Measurements from ENCODE around the gene COPS4. TPM values are rescaled to one million over a fixed set of nuclear protein-coding genes. Genes with fewer than 3 reads are reported as not detected.
"Not testable (repeated sequence)": the region's sequence is repeated elsewhere in the genome, so short reads cannot be mapped to it uniquely, and the experiment has no call there.

The COPS4 gene
- total RNA-seq, 1 experiment from 2014 or later, result 36.6 TPM

DNA sequence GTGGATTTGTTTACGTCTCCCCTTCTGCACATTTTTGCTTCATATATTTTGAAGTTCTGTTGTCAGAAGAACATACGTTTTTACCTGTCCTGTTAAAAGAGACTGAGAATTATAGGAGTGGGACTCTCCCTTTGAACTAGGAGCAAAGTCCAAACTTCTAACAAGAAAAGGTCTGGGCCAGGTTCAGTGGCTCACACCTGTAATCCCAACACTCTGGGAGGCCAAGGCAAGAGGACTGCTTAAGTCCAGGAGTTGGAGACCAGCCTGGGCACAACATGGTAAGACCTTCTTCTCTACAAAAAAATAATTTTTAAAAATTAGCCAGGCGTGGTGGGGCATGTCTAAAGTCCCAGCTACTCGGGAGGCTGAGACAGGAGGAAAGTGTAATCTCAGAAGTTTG, 40.1 kb upstream of the COPS4 start:
- no peaks in the 10 kb centered on the region for H3K36me3 Mint-ChIP-seq (ENCODE audit: insufficient read depth, unreplicated experiment)
- TF ChIP-seq, protein P1, sequence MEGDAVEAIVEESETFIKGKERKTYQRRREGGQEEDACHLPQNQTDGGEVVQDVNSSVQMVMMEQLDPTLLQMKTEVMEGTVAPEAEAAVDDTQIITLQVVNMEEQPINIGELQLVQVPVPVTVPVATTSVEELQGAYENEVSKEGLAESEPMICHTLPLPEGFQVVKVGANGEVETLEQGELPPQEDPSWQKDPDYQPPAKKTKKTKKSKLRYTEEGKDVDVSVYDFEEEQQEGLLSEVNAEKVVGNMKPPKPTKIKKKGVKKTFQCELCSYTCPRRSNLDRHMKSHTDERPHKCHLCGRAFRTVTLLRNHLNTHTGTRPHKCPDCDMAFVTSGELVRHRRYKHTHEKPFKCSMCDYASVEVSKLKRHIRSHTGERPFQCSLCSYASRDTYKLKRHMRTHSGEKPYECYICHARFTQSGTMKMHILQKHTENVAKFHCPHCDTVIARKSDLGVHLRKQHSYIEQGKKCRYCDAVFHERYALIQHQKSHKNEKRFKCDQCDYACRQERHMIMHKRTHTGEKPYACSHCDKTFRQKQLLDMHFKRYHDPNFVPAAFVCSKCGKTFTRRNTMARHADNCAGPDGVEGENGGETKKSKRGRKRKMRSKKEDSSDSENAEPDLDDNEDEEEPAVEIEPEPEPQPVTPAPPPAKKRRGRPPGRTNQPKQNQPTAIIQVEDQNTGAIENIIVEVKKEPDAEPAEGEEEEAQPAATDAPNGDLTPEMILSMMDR (IDR thresholded peaks at IDR 0.05; ENCODE audit: unreplicated experiment), result no peak
- H3K27me3 Mint-ChIP-seq (ENCODE audit: insufficient read depth, unreplicated experiment), result no peaks in the 10 kb centered on the region
- CTCF ChIA-PET, result interaction anchor here (1.0 kb wide), 1 partner anchor 9 kb away, joined by 3 read pairs; no protein-coding TSS in a partner anchor
- H3K4me1 Mint-ChIP-seq (ENCODE audit: insufficient read depth, unreplicated experiment), result peaks cover 4% of the 10 kb centered on the region
- H3K4me3 Mint-ChIP-seq (ENCODE audit: unreplicated experiment), result no peak overlapping the region
- no peaks in the 10 kb centered on the region for H3K9me3 Mint-ChIP-seq (ENCODE audit: unreplicated experiment)
- H3K27ac Mint-ChIP-seq (ENCODE audit: low read depth, unreplicated experiment), result no peak overlapping the region
- POLR2A ChIA-PET, result interaction anchor here (1.6 kb wide), 1 partner anchor 15 kb away, joined by 6 read pairs; no protein-coding TSS in a partner anchor
- no TSS peak for BruUV-seq (replicated peaks)
- intact Hi-C loops (cut with micrococcal nuclease), result no loop called here
- DNase-seq (ENCODE audit: unreplicated experiment), result no peak

DNA sequence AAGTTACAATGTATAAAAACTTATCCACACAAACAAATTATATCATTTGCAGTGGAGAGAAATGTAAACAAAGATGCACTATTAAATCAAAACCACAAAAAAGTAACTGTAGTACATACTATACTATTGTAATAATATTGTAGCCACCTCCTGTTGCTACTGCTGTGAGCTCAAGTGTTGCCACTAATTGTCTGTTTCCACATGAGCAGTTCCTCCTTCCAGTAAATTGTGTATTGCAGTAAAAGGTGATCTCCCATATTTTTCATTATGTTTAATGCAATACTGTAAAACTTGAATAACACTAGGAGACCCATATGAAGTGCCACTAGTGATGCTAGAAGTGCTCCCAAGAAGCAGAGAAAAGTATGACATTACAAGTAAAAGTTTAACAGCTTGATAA, 36.1 kb upstream of the COPS4 start:
- DNase-seq (ENCODE audit: unreplicated experiment), result no peak
- TF ChIP-seq, protein P1 (IDR thresholded peaks at IDR 0.05; ENCODE audit: unreplicated experiment), result no peak
- POLR2A ChIA-PET, result interaction anchor here (0.7 kb wide), 1 partner anchor 282 kb away, joined by 3 read pairs; no protein-coding TSS in a partner anchor

DNA sequence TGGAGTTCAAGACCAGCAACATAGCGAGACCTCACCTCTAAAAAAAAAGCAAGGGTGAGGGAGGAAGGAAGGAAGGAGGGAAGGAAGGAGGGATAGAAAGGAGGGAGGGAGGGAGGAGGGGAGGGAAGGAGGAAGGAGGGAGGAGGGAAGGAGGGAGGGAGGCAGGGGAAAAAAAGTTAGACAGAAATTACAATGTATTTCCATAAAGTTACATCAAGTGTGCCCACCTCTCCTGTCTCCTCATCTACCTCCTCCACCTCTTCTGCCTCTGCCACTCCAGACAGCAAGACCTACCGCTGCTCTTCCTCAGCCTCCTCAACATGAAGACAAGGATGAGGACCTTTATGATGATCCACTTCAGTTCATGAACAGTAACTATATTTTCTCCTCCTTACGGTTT, 32.7 kb upstream of the COPS4 start:
- no peak for DNase-seq (ENCODE audit: unreplicated experiment)
- intact Hi-C loops (cut with micrococcal nuclease), result no loop called here
- TF ChIP-seq, protein P1 (IDR thresholded peaks at IDR 0.05; ENCODE audit: unreplicated experiment), result no peak
- ChIA-PET POLR2A (interaction anchor here (0.6 to 1.7 kb wide), 2 partner anchors 9 to 71 kb away, joined by 3 to 4 read pairs; partner anchors contain the start of gene LIN54), CTCF (no interaction called here)
- no peaks in the 10 kb centered on the region for H3K9me3 Mint-ChIP-seq (ENCODE audit: unreplicated experiment)
- no peak overlapping the region for H3K27ac Mint-ChIP-seq (ENCODE audit: low read depth, unreplicated experiment)
- H3K27me3 Mint-ChIP-seq (ENCODE audit: insufficient read depth, unreplicated experiment), result no peaks in the 10 kb centered on the region
- no peaks in the 10 kb centered on the region for H3K4me1 Mint-ChIP-seq (ENCODE audit: insufficient read depth, unreplicated experiment)
- H3K36me3 Mint-ChIP-seq (ENCODE audit: insufficient read depth, unreplicated experiment), result no peaks in the 10 kb centered on the region
- no TSS peak for BruUV-seq (replicated peaks)
- no peak overlapping the region for H3K4me3 Mint-ChIP-seq (ENCODE audit: unreplicated experiment)

More for the DNA sequence above, 36.1 kb upstream of the COPS4 start:
- CTCF ChIA-PET, result interaction anchor here (0.6 to 0.7 kb wide), 2 partner anchors 12 to 13 kb away, joined by 3 to 6 read pairs; no protein-coding TSS in a partner anchor
- H3K36me3 Mint-ChIP-seq (ENCODE audit: insufficient read depth, unreplicated experiment), result no peaks in the 10 kb centered on the region
- H3K4me3 Mint-ChIP-seq (ENCODE audit: unreplicated experiment), result no peak overlapping the region
- intact Hi-C loops (cut with micrococcal nuclease), result no loop called here
- no peaks in the 10 kb centered on the region for H3K9me3 Mint-ChIP-seq (ENCODE audit: unreplicated experiment)
- H3K27me3 Mint-ChIP-seq (ENCODE audit: insufficient read depth, unreplicated experiment), result no peaks in the 10 kb centered on the region
- peak overlapping the region; percentile 19 for H3K27ac Mint-ChIP-seq (ENCODE audit: low read depth, unreplicated experiment)
- no TSS peak for BruUV-seq (replicated peaks)
- H3K4me1 Mint-ChIP-seq (ENCODE audit: insufficient read depth, unreplicated experiment), result no peaks in the 10 kb centered on the region

DNA sequence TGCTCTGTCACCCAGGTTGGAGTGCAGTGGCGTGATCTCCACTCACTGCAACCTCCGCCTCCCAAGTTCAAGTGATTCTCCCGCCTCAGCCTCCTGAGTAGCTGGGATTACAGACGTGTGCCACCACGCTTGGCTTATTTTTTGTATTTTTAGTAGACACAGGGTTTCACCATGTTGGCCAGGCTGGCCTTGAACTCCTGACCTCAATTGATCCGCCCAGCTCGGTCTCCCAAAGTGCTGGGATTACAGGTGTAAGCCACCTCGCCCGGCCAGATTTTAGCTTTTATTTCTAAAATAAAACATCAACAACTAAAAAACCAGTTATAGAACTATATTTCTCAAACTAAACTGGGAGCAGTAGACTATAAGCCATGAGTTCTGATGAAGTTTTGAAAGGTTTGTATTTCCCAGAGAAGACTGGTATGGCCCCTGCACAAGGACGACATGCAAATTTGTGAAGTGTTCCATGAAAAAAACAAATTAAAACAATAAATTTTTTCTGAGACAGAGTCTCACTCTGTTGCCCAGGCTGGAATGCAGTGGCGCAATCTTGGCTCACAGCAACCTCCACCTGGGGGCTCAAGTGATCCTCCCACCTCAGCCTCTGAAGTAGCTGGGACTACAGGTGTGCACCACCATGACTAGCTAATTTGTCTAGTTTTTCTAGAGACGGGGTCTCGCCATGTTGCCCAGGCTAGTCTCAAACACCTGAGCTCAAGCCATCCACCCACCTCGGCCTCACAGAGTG, 31.8 kb upstream of the COPS4 start:
- H3K36me3 Mint-ChIP-seq (ENCODE audit: insufficient read depth, unreplicated experiment); H3K9me3 Mint-ChIP-seq (ENCODE audit: unreplicated experiment); H3K4me1 Mint-ChIP-seq (ENCODE audit: insufficient read depth, unreplicated experiment); BruUV-seq (replicated peaks); H3K4me3 Mint-ChIP-seq (ENCODE audit: unreplicated experiment); H3K27me3 Mint-ChIP-seq (ENCODE audit: insufficient read depth, unreplicated experiment); intact Hi-C loops (cut with micrococcal nuclease); H3K27ac Mint-ChIP-seq (ENCODE audit: low read depth, unreplicated experiment); DNase-seq (ENCODE audit: unreplicated experiment): not testable (repeated sequence)
- CTCF ChIA-PET, result interaction anchor here (0.5 to 0.8 kb wide), 4 partner anchors 8 to 388 kb away, joined by 3 to 6 read pairs (median 3); no protein-coding TSS in a partner anchor
- POLR2A ChIA-PET, result interaction anchor here (0.6 to 1.7 kb wide), 4 partner anchors 8 to 72 kb away, joined by 3 to 5 read pairs (median 4); partner anchors contain the start of gene LIN54
